Epithelial cell of esophagus (primary cell): ENCODE measurements around the gene MGLL.

Experiments used
- DNase-seq: peaks from one replicate; pipeline ENCODE4 v3.0.0; 2010; ENCODE audit warnings: low read depth
- H3K4me3 ChIP-seq: 2 replicates; pipeline ENCODE4 v1.5.1; 2011; ENCODE audit warnings: mild to moderate bottlenecking, low read length, control low read depth
- TF ChIP-seq, protein P1 (sequence below): IDR thresholded peaks from 2 replicates; pipeline ENCODE4 v1.5.1; 2011; ENCODE audit warnings: low read depth, mild to moderate bottlenecking, low read length, control low read depth, inconsistent platforms; ENCODE audit not compliant: insufficient read depth; ENCODE audit errors: missing control alignments

The MGLL gene

DNA sequence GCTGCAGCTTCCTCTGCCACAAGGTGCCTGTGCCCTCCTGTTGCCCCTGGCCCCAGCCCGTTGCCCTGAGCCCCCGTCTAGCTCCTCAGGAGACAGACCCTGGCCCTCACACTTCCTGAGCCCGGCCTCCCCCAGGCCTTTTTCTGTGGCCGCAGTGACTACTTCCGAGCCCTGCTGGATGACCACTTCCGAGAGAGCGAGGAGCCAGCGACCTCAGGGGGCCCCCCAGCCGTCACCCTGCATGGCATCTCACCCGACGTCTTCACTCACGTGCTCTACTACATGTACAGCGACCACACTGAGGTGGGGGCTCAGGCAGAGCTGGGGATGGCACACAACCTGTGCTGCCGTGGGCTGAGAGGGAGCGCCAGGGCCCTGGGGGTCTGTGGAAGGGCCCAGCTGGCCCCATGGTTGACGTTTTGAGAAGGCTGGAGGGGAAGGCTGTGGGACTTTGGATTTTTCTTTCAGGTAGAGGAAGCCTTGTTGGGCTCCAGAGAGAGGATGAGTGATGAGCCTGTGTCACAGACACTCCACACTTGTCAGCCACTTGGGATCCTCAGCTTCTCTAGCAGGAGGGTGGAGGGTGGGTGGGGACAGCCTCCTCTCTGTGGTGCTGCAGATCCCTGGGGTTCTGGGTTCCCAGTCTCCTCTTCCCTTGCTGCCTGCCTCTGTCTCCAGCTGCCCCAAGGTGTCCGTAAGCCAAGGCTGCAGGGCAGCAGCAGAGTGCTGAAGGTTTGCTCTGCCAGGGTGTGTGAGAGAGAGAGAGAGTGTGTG, 144.6 kb downstream of the MGLL start:
- no peak for DNase-seq
- no peak overlapping the region for H3K4me3 ChIP-seq

DNA sequence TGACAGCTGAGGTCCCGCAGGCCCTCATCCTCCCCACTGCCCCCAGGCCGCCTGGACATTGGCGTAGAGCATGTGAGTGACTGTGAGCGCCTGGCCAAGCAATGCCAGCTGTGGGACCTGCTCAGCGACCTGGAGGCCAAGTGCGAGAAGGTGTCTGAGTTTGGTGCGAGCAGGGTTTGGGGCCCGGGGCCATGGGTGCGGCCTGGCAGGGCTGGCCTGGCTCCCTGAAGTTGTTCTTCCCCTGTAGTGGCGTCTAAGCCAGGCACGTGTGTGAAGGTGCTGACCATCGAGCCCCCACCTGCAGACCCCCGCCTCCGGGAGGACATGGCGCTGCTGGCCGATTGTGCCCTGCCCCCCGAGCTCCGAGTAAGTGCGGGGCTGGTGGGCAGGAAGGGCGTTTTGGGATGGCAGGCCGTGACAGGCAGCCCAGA, 145.4 kb downstream of the MGLL start:
- H3K4me3 ChIP-seq: no peak overlapping the region
- DNase-seq: no peak
- TF ChIP-seq, protein P1, sequence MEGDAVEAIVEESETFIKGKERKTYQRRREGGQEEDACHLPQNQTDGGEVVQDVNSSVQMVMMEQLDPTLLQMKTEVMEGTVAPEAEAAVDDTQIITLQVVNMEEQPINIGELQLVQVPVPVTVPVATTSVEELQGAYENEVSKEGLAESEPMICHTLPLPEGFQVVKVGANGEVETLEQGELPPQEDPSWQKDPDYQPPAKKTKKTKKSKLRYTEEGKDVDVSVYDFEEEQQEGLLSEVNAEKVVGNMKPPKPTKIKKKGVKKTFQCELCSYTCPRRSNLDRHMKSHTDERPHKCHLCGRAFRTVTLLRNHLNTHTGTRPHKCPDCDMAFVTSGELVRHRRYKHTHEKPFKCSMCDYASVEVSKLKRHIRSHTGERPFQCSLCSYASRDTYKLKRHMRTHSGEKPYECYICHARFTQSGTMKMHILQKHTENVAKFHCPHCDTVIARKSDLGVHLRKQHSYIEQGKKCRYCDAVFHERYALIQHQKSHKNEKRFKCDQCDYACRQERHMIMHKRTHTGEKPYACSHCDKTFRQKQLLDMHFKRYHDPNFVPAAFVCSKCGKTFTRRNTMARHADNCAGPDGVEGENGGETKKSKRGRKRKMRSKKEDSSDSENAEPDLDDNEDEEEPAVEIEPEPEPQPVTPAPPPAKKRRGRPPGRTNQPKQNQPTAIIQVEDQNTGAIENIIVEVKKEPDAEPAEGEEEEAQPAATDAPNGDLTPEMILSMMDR: no peak

More for the DNA sequence above, 144.6 kb downstream of the MGLL start:
- TF ChIP-seq, protein P1: no peak

DNA sequence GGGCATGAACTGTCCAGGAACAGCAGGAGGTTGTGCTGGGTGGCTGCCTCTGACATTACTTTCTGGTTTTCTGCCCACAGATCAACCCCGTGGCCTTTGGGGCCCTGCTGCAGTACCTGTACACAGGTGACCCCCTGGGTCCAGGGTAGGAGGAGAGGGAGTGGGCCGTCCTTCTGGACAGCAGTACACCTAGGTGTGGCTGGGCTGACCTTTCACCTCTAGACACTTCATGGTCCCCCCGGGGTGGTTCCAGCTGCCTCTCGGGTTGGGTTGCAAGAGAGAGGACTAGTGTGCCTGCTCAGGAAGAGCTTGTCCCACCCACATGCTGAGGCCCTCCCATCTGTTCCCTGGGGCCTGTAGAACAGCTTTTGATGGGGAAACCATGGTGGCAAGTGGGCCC, 145.9 kb downstream of the MGLL start:
- no peak overlapping the region for H3K4me3 ChIP-seq
- DNase-seq: no peak
- TF ChIP-seq, protein P1: no peak

GRCh38 chr3:127675651-127676391, 146.5 kb downstream of the MGLL start:
- TF ChIP-seq, protein P1: no peak
- DNase-seq: no peak
- H3K4me3 ChIP-seq: no peak overlapping the region

- no peak overlapping the region for H3K4me3 ChIP-seq
- TF ChIP-seq, protein P1: no peak
- DNase-seq: no peak
Observed at GRCh38 chr3:127674790-127675189, 147.5 kb downstream of the MGLL start.

DNA sequence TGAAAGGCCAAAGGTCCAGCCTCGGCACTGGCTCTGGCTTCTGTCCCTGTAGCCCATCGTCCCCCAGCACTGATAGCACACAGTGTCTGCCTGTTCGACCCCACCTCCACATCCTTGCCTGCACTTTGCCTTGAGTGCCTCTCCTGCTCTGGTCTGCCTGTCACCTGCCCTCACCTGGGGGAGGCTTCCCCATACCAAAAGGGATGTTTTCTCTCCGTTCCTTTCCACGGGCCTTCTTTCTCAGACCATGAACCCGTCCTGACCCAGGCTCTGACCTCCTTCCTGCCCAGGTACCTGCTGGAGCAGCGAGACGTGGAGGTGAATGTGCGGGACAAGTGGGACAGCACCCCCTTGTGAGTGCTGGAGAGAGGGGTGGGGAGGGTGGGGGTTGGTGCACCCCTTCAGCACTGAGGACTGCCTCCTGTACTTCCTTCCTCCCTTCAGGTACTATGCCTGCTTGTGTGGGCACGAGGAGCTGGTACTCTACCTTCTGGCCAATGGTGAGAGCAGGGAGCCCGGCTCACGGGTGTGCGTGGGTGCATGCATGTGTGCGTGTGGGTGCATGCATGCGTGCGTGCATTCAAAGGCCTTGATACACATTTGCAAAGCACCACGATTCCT, 148.1 kb downstream of the MGLL start:
- no peak overlapping the region for H3K4me3 ChIP-seq
- no peak for DNase-seq
- TF ChIP-seq, protein P1: no peak
